ENCODE results near the gene ARMC9.
"Not testable (repeated sequence)": the region's sequence is repeated elsewhere in the genome, so short reads cannot be mapped to it uniquely, and the experiment has no call there.

Gene ARMC9

GRCh38 chr2:231280846-231281245 lies 82.4 kb downstream of the ARMC9 start:
- no peak for DNase-seq (ENCODE audit: low read depth, low spot score)

- no peak for DNase-seq (ENCODE audit: low read depth, low spot score)
These were observed 85.9 kb downstream of the ARMC9 start for GRCh38 chr2:231284296-231284695.

GRCh38 chr2:231286964-231287363 lies 88.5 kb downstream of the ARMC9 start:
- DNase-seq (ENCODE audit: low read depth, low spot score) = no peak

- DNase-seq (ENCODE audit: low read depth, low spot score) = no peak
These were observed 89.3 kb downstream of the ARMC9 start for GRCh38 chr2:231287696-231288095.

GRCh38 chr2:231288590-231288989 lies 90.2 kb downstream of the ARMC9 start:
- no peak for DNase-seq (ENCODE audit: low read depth, low spot score)

GRCh38 chr2:231290321-231291015 lies 92.0 kb downstream of the ARMC9 start:
- DNase-seq (ENCODE audit: low read depth, low spot score) = no peak

- DNase-seq (ENCODE audit: low read depth, low spot score) = no peak
These were observed 94.2 kb downstream of the ARMC9 start for GRCh38 chr2:231292472-231293134.

- no peak for DNase-seq (ENCODE audit: low read depth, low spot score)
These were observed 94.7 kb downstream of the ARMC9 start for GRCh38 chr2:231293163-231293562.

GRCh38 chr2:231294116-231294515 lies 95.7 kb downstream of the ARMC9 start:
- no peak for DNase-seq (ENCODE audit: low read depth, low spot score)

- DNase-seq (ENCODE audit: low read depth, low spot score) = no peak
These were observed 96.3 kb downstream of the ARMC9 start for GRCh38 chr2:231294571-231295362.

GRCh38 chr2:231295363-231295655 lies 96.9 kb downstream of the ARMC9 start:
- no peak for DNase-seq (ENCODE audit: low read depth, low spot score)

GRCh38 chr2:231296401-231296974 lies 98.1 kb downstream of the ARMC9 start:
- no peak for DNase-seq (ENCODE audit: low read depth, low spot score)

GRCh38 chr2:231297108-231297908 lies 98.9 kb downstream of the ARMC9 start:
- DNase-seq (ENCODE audit: low read depth, low spot score) = peak; percentile 47

- DNase-seq (ENCODE audit: low read depth, low spot score) = no peak
These were observed 99.7 kb downstream of the ARMC9 start for GRCh38 chr2:231298091-231298490.

- DNase-seq (ENCODE audit: low read depth, low spot score) = no peak
These were observed 100.8 kb downstream of the ARMC9 start for GRCh38 chr2:231299267-231299666.

GRCh38 chr2:231300020-231300721 lies 101.7 kb downstream of the ARMC9 start:
- no peak for DNase-seq (ENCODE audit: low read depth, low spot score)

GRCh38 chr2:231300722-231301076 lies 102.3 kb downstream of the ARMC9 start:
- no peak for DNase-seq (ENCODE audit: low read depth, low spot score)

- DNase-seq (ENCODE audit: low read depth, low spot score) = not testable (repeated sequence)
These were observed 105.8 kb downstream of the ARMC9 start for GRCh38 chr2:231304259-231304658.

GRCh38 chr2:231305221-231305620 lies 106.8 kb downstream of the ARMC9 start:
- DNase-seq (ENCODE audit: low read depth, low spot score) = no peak

GRCh38 chr2:231306791-231307393 lies 108.5 kb downstream of the ARMC9 start:
- no peak for DNase-seq (ENCODE audit: low read depth, low spot score)

- DNase-seq (ENCODE audit: low read depth, low spot score) = no peak
These were observed 109.8 kb downstream of the ARMC9 start for GRCh38 chr2:231308219-231308618.

Measured in brain pericyte (primary cell).